KMS-11 (cell line): ENCODE measurements around the gene DUSP22.

ENCODE experiments used
- H2AFZ ChIP-seq: fragments of 200-600 bp; sonication (generic); 2 replicates; pipeline ENCODE4 v1.6.1; 2016; ENCODE audit warnings: antibody characterized with exemption, mixed run types, low read depth
- H3K27ac ChIP-seq: fragments of 200-600 bp; sonication (generic); 2 replicates; pipeline ENCODE4 v1.6.1; 2016; ENCODE audit warnings: mild to moderate bottlenecking, mixed run types
- H3K27me3 ChIP-seq: fragments of 200-600 bp; sonication (generic); 2 replicates; pipeline ENCODE4 v1.6.1; 2017; ENCODE audit warnings: mild to moderate bottlenecking, low read depth, mixed run types, moderate library complexity; ENCODE audit not compliant: insufficient read depth
- H3K36me3 ChIP-seq: fragments of 200-600 bp; sonication (generic); 2 replicates; pipeline ENCODE4 v1.6.1; 2017; ENCODE audit warnings: mild to moderate bottlenecking, mixed run types; ENCODE audit not compliant: insufficient read depth
- H3K4me1 ChIP-seq: fragments of 200-600 bp; sonication (generic); 2 replicates; pipeline ENCODE4 v1.6.1; 2016; ENCODE audit warnings: mild to moderate bottlenecking, low read depth, mixed run types; ENCODE audit not compliant: poor library complexity, severe bottlenecking
- H3K4me2 ChIP-seq: fragments of 200-600 bp; sonication (generic); 2 replicates; pipeline ENCODE4 v1.7.0; 2016; ENCODE audit warnings: mild to moderate bottlenecking, mixed run types
- H3K4me3 ChIP-seq: fragments of 200-600 bp; sonication (generic); IDR thresholded peaks from 2 replicates; pipeline ENCODE4 v1.6.1; 2017; ENCODE audit warnings: low read depth, low read length, mixed read lengths; ENCODE audit not compliant: insufficient read depth
- H3K79me2 ChIP-seq: fragments of 200-600 bp; sonication (generic); 2 replicates; pipeline ENCODE4 v1.6.1; 2016; ENCODE audit warnings: low read depth, mixed run types; ENCODE audit not compliant: insufficient read depth
- H3K9ac ChIP-seq: fragments of 200-600 bp; sonication (generic); 2 replicates; pipeline ENCODE4 v1.6.1; 2016; ENCODE audit warnings: mild to moderate bottlenecking, mixed run types
- H4K20me1 ChIP-seq: fragments of 200-600 bp; sonication (generic); 2 replicates; pipeline ENCODE4 v1.6.1; 2016; ENCODE audit warnings: mild to moderate bottlenecking, mixed run types; ENCODE audit not compliant: insufficient read depth
- TF ChIP-seq, protein P1 (sequence below): fragments of 200-600 bp; sonication (generic); conservative IDR thresholded peaks from 2 replicates; pipeline ENCODE4 v1.6.1; 2017; ENCODE audit warnings: low read depth, mild to moderate bottlenecking, antibody characterized with exemption, low read length, moderate library complexity, mixed read lengths

The DUSP22 gene

DNA sequence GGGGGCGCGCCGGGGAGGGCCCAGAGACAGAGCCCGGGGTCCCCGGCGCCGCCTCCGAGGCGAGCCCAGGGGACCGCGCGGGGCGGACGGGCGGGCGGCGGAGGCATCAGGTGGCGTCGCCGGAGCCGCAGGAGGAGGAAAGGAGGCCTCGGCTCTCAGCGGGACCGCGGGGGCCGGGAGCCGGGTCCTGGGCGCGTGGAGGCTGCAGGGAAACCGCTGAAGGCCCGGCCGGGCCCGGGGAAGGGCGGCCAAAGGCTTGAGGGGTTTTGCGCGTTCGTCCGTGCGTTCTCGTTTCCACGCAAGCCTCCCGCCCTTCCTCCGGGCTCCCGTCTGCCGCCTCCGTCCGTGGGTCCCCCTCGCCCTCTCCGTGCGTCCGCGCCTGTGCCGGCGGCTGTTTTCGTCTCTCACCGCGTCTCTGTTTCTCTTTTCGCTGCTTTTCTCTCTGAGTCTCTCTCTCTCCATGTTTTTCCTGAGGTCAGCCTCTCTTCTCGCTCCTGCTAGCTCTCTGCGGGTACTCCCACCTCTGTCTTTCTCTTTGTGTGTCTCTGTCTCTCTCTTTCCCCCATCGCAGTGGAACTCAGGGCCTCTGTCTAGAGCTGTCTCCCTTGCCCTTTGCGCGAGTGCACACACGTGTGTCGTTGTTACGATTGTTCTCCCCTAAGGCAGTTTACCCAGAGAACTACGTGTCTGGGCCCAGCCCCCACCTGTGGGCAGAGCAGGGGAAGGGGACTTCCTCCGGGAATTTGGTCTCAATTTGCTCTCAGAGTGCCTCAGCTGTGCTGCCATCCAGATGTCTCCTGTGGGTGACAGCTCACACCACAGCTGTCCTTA, 101.3 kb downstream of the DUSP22 start:
- H4K20me1 ChIP-seq, result peaks cover 55% of the 10 kb centered on the region
- no peaks in the 10 kb centered on the region for H3K27me3 ChIP-seq
- H3K27ac ChIP-seq, result peak overlapping the region; percentile 88
- peaks cover 61% of the 10 kb centered on the region for H3K4me1 ChIP-seq
- TF ChIP-seq, protein P1, sequence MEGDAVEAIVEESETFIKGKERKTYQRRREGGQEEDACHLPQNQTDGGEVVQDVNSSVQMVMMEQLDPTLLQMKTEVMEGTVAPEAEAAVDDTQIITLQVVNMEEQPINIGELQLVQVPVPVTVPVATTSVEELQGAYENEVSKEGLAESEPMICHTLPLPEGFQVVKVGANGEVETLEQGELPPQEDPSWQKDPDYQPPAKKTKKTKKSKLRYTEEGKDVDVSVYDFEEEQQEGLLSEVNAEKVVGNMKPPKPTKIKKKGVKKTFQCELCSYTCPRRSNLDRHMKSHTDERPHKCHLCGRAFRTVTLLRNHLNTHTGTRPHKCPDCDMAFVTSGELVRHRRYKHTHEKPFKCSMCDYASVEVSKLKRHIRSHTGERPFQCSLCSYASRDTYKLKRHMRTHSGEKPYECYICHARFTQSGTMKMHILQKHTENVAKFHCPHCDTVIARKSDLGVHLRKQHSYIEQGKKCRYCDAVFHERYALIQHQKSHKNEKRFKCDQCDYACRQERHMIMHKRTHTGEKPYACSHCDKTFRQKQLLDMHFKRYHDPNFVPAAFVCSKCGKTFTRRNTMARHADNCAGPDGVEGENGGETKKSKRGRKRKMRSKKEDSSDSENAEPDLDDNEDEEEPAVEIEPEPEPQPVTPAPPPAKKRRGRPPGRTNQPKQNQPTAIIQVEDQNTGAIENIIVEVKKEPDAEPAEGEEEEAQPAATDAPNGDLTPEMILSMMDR, result no peak
- H3K9ac ChIP-seq, result peak overlapping the region; percentile 98
- H3K4me2 ChIP-seq, result peak overlapping the region; percentile 98
- peaks cover 80% of the 10 kb centered on the region for H3K79me2 ChIP-seq
- H3K36me3 ChIP-seq, result peaks cover 43% of the 10 kb centered on the region
- H2AFZ ChIP-seq, result no peak overlapping the region
- H3K4me3 ChIP-seq, result no peak overlapping the region

DNA sequence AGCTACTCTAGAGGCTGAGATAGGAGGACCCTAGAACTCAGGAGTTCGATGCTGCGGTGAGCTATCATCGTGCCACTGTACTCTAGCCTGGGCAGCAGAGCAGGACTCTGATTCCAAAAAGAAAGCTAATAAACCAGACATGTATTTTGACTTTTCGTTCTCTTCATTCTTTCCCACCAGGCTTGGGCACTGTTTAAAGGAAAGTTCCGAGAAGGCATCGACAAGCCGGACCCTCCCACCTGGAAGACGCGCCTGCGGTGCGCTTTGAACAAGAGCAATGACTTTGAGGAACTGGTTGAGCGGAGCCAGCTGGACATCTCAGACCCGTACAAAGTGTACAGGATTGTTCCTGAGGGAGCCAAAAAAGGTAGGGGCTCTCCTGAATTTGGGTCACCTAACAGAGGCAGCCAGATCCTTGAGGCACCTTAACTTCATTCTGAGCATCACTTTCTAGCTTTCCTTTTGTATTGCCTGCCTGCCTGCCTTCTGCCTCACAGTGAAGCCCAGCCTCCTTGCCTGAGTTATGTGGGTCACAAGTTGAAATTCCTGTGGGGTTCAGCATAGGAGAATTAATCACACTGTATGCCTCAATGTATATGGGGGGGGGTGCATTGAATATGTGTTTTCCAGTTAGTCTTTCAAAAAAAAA, 102.5 kb downstream of the DUSP22 start:
- Histone ChIP-seq H2AFZ (no peak overlapping the region), H3K9ac (peak overlapping the region; percentile 98), H3K27me3 (no peaks in the 10 kb centered on the region), H3K27ac (peak overlapping the region; percentile 88), H3K4me1 (peaks cover 67% of the 10 kb centered on the region), H4K20me1 (peaks cover 61% of the 10 kb centered on the region), H3K4me2 (peak overlapping the region; percentile 98), H3K79me2 (peaks cover 92% of the 10 kb centered on the region), H3K4me3 (no peak overlapping the region), H3K36me3 (peaks cover 49% of the 10 kb centered on the region)
- TF ChIP-seq, protein P1, result no peak

DNA sequence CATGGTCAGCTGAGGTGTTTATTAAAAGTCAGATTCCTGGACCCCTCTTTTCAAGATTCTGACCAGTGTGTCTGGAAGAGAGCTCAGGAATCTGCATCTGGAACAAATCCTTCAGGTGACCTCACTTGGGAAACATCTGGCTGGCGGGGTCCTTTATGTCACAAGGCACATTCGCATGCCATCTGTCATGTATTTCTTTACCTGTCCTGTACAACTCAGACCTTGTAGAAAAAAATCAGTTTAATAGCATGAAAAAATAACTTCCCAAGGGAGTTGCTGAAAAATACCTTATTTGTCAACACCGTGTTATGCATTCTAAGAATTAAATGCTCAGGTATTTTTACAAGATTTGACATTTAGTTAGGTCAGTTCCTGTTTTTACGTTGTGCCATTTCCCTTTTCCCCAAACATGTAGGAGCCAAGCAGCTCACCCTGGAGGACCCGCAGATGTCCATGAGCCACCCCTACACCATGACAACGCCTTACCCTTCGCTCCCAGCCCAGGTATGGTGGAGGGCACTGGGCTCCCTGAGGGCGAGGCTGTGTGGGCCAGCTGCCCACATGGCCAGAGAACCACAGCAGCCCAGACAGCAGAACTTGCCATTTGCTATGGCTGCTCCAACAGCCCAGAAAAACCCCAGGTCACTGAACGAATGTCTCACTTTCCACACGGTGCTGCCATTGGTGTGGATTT, 103.3 kb downstream of the DUSP22 start:
- Histone ChIP-seq H3K27me3 (peaks cover under 1% of the 10 kb centered on the region; the same call in 1 of the 2 replicates), H3K4me1 (peaks cover 67% of the 10 kb centered on the region), H3K4me3 (no peak overlapping the region), H3K9ac (peak overlapping the region; percentile 98), H2AFZ (no peak overlapping the region), H4K20me1 (peaks cover 68% of the 10 kb centered on the region), H3K27ac (peak overlapping the region; percentile 88), H3K36me3 (peaks cover 50% of the 10 kb centered on the region), H3K4me2 (peak overlapping the region; percentile 98), H3K79me2 (peaks cover 92% of the 10 kb centered on the region)
- TF ChIP-seq, protein P1, result no peak

DNA sequence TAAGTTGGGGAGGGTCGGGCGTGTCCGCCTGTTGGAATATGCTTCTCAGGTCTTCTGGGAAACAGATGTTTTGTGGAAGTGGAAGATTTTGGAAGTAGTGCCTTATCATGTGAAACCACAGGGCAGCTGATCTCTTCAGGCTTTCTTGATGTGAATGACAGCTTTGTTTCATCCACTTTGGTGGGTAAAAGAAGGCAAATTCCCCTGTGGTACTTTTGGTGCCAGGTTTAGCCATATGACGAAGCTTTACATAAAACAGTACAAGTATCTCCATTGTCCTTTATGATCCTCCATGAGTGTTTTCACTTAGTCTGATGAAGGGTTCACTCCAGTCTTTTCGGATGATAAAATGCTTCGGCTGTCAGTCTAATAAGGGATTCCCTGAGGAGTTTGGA, 103.8 kb downstream of the DUSP22 start:
- Histone ChIP-seq H3K9ac (peak overlapping the region; percentile 98), H3K27me3 (peaks cover 3% of the 10 kb centered on the region; the same call in 1 of the 2 replicates), H4K20me1 (peaks cover 74% of the 10 kb centered on the region), H3K4me3 (no peak overlapping the region), H3K79me2 (peaks cover 96% of the 10 kb centered on the region), H2AFZ (no peak overlapping the region), H3K27ac (peak overlapping the region; percentile 88), H3K4me1 (peaks cover 69% of the 10 kb centered on the region), H3K4me2 (peak overlapping the region; percentile 98), H3K36me3 (peaks cover 56% of the 10 kb centered on the region)
- TF ChIP-seq, protein P1, result no peak
